ENCODE data around the gene GIT1.

DNA sequence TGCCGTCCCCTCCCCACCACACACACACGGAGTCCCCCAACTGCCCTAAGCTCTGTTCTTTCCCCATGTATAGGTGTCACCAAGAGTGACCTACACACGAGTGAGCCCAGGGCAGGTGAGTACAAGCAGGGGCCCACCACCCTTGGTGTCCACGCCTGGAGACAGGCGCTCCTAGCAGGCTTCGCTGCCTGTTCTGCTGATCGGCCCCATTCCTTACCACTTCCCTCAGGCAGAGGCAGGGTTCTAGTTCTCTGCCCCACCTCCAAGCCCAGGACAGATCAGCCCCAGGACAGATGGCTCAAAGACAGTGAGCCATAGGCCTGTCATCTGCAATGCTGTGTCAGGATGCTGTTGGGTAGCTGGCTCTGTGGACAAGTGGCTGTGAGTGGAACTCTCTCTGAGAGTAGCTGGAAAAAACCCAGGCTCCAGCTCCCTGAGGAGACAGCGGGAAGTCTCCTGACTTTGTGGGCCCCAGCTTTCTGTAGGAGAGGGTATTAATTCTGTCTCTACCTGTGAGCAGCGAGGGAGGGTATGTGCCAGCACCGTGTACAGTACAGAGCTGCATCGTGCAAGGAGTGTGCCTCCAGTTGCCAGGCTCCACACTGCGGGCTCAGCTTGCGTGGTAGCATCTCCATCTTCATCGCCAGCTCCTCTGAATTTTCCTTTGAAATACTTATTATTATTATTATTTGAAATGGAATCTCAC lies 20.1 kb downstream of the GIT1 start:
- TF ChIP-seq, protein P1, sequence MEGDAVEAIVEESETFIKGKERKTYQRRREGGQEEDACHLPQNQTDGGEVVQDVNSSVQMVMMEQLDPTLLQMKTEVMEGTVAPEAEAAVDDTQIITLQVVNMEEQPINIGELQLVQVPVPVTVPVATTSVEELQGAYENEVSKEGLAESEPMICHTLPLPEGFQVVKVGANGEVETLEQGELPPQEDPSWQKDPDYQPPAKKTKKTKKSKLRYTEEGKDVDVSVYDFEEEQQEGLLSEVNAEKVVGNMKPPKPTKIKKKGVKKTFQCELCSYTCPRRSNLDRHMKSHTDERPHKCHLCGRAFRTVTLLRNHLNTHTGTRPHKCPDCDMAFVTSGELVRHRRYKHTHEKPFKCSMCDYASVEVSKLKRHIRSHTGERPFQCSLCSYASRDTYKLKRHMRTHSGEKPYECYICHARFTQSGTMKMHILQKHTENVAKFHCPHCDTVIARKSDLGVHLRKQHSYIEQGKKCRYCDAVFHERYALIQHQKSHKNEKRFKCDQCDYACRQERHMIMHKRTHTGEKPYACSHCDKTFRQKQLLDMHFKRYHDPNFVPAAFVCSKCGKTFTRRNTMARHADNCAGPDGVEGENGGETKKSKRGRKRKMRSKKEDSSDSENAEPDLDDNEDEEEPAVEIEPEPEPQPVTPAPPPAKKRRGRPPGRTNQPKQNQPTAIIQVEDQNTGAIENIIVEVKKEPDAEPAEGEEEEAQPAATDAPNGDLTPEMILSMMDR (IDR thresholded peaks at IDR 0.05), result no peak
- no peak for TF ChIP-seq POLR2A (IDR thresholded peaks at IDR 0.05)
- no peak for TF ChIP-seq EP300 (IDR thresholded peaks at IDR 0.05)

Measured in ovary (tissue), 3 donors.